HCT116 (cell line): ENCODE measurements around the gene CTCFL. TPM values are rescaled to one million over a fixed set of nuclear protein-coding genes. Genes with fewer than 3 reads are reported as not detected.

Experiments
- ATAC-seq: fragments of 200-7000 bp; cut with Tn5 transposase; 2 replicates; pipeline ENCODE4 v1.9.1; 2020; ENCODE audit warnings: mild to moderate bottlenecking, moderate library complexity
- BruUV-seq: library from RNA; stranded (reverse); fragments of 400-500 nt; replicated peaks from 2 replicates; lab custom pipeline; 2021; lab: Mats Ljungman, UMichigan
- CTCF ChIA-PET: fragments of 300-600 bp; sonication (Branson Sonifier 250); formaldehyde crosslinking; loops from one replicate; lab custom pipeline; 2021; ENCODE audit warnings: antibody characterized with exemption; lab: Charles Lee
- POLR2A ChIA-PET: fragments of 300-600, 350-600 bp; sonication (Branson Sonifier 250); formaldehyde crosslinking; loops from one replicate; lab custom pipeline; 2021; ENCODE audit warnings: antibody characterized with exemption; lab: Charles Lee
- RAD21 ChIA-PET, 2 experiments: fragments of 300-600 bp; sonication (Branson Sonifier 250); formaldehyde crosslinking; loops; one replicate each; lab custom pipeline; 2023; ENCODE audit warnings: low total read pairs in 2 of 2; ENCODE audit not compliant: uncharacterized antibody in 2 of 2, unreplicated experiment in 2 of 2, low non-redundant PET in 1 of 2; lab: Charles Lee
- DNase-seq: peaks from one replicate; pipeline ENCODE4 v3.0.0-alpha.2; 2010; ENCODE audit warnings: low read depth, low spot score
- H2AFZ ChIP-seq: fragments of 200-600 bp; shearing (Covaris generic), sonication (generic); 2 replicates; pipeline ENCODE4 v1.6.1; 2017; ENCODE audit warnings: low read depth, mixed run types, mixed read lengths, antibody characterized with exemption, low read length; ENCODE audit not compliant: poor library complexity, severe bottlenecking
- H3K27ac ChIP-seq: 2 replicates; pipeline ENCODE4 v1.5.1; 2012; ENCODE audit warnings: low read depth, low read length
- H3K27me3 ChIP-seq: fragments of 200-600 bp; sonication (generic); 2 replicates; pipeline ENCODE4 v1.6.1; 2016; ENCODE audit warnings: mixed run types, low read length, mixed read lengths; ENCODE audit not compliant: insufficient read depth
- H3K36me3 ChIP-seq, 2 experiments: fragments of 200-500 bp in 1 of 2; fragments of 200-600 bp in 1 of 2; sonication (Bioruptor generic) in 1 of 2; sonication (generic) in 1 of 2; 2 replicates each; pipeline versions ENCODE4 v1.5.1 to v1.6.1; 2014 to 2016; ENCODE audit warnings: low read length in 2 of 2, inconsistent platforms in 1 of 2, mixed read lengths in 1 of 2, mixed run types in 1 of 2; ENCODE audit not compliant: insufficient read depth in 2 of 2, control insufficient read depth in 1 of 2
- H3K4me1 ChIP-seq, 2 experiments: fragments of 200-600 bp in 1 of 2; sonication (generic) in 1 of 2; 2 replicates each; pipeline versions ENCODE4 v1.5.1 to v1.6.1; 2012 to 2017; ENCODE audit warnings: low read length in 2 of 2, inconsistent platforms in 1 of 2, mild to moderate bottlenecking in 1 of 2, mixed read lengths in 1 of 2, mixed run types in 1 of 2, moderate library complexity in 1 of 2; ENCODE audit not compliant: insufficient read depth in 2 of 2, control insufficient read depth in 1 of 2
- H3K4me2 ChIP-seq: fragments of 200-600 bp; sonication (generic); 2 replicates; pipeline ENCODE4 v1.6.1; 2017; ENCODE audit warnings: mixed run types, low read length, mixed read lengths
- H3K4me3 ChIP-seq, 2 experiments: fragments of 200-600 bp in 1 of 2; sonication (generic) in 1 of 2; replicated peaks in 1 of 2; 2 replicates each; pipeline ENCODE4 v1.5.1; 2011 to 2016; ENCODE audit warnings: low read length in 2 of 2, control low read depth in 1 of 2, low read depth in 1 of 2, mild to moderate bottlenecking in 1 of 2, mixed read lengths in 1 of 2, mixed run types in 1 of 2
- H3K79me2 ChIP-seq: fragments of 200-600 bp; sonication (generic); 2 replicates; pipeline ENCODE4 v1.6.1; 2017; ENCODE audit warnings: mild to moderate bottlenecking, mixed run types, low read length, moderate library complexity, mixed read lengths; ENCODE audit not compliant: insufficient read depth
- H3K9ac ChIP-seq: fragments of 200-600 bp; sonication (generic); 2 replicates; pipeline ENCODE4 v1.6.1; 2016; ENCODE audit warnings: low read length, mixed read lengths
- H3K9me2 ChIP-seq: fragments of 200-600 bp; sonication (generic), shearing (Covaris generic); 2 replicates; pipeline ENCODE4 v1.6.1; 2017; ENCODE audit warnings: mixed run types, mild to moderate bottlenecking, moderate library complexity; ENCODE audit not compliant: insufficient read depth
- H3K9me3 ChIP-seq, 2 experiments: fragments of 200-500 bp in 1 of 2; fragments of 200-600 bp in 1 of 2; sonication (Bioruptor generic) in 1 of 2; sonication (generic) in 1 of 2; 2 replicates each; pipeline ENCODE4 v1.6.1; 2014 to 2017; ENCODE audit warnings: low read length in 2 of 2, mixed read lengths in 2 of 2, inconsistent platforms in 1 of 2, low read depth in 1 of 2, mild to moderate bottlenecking in 1 of 2, mixed run types in 1 of 2, moderate library complexity in 1 of 2; ENCODE audit not compliant: control insufficient read depth in 1 of 2, insufficient read depth in 1 of 2
- H4K20me1 ChIP-seq: fragments of 200-600 bp; sonication (generic), shearing (Covaris generic); 2 replicates; pipeline ENCODE4 v1.6.1; 2017; ENCODE audit warnings: mixed run types, mild to moderate bottlenecking, moderate library complexity; ENCODE audit not compliant: insufficient read depth
- ATF3 ChIP-seq: IDR thresholded peaks from 2 replicates; pipeline ENCODE4 v1.6.1; 2012
- CTCF ChIP-seq, 3 experiments: fragments of 200-600 bp in 1 of 3; sonication (generic) in 1 of 3; IDR thresholded peaks in 2 of 3; conservative IDR thresholded peaks in 1 of 3; 2 replicates each; pipeline ENCODE4 v1.5.1; 2012 to 2017; ENCODE audit warnings: low read depth in 2 of 3, low read length in 2 of 3, antibody characterized with exemption in 1 of 3, borderline replicate concordance in 1 of 3, control low read depth in 1 of 3, mild to moderate bottlenecking in 1 of 3, mixed read lengths in 1 of 3, mixed run types in 1 of 3, moderate library complexity in 1 of 3; ENCODE audit not compliant: insufficient read depth in 1 of 3
- ELF1 ChIP-seq: IDR thresholded peaks from 2 replicates; pipeline ENCODE4 v1.6.1; 2012; ENCODE audit warnings: low read depth, borderline replicate concordance
- EZH2 ChIP-seq: fragments of 200-600 bp; sonication (generic); IDR thresholded peaks from 2 replicates; pipeline ENCODE4 v1.6.1; 2017; ENCODE audit warnings: antibody characterized with exemption, mixed run types
- JUND ChIP-seq: IDR thresholded peaks from 2 replicates; pipeline ENCODE4 v1.6.1; 2012
- SIN3A ChIP-seq: IDR thresholded peaks from 2 replicates; pipeline ENCODE4 v1.6.1; 2012; ENCODE audit warnings: low read depth
- SP1 ChIP-seq: IDR thresholded peaks from 2 replicates; pipeline ENCODE4 v1.6.1; 2012; ENCODE audit warnings: low read depth
- ZBTB33 ChIP-seq: IDR thresholded peaks from 2 replicates; pipeline ENCODE4 v1.6.1; 2011; ENCODE audit warnings: mild to moderate bottlenecking, low read length, moderate library complexity; ENCODE audit not compliant: insufficient replicate concordance; ENCODE audit errors: extremely low read depth
- ZFX ChIP-seq: fragments of 450-650 bp; IDR thresholded peaks from 2 replicates; pipeline ENCODE4 v1.6.1; 2017
- intact Hi-C: fragments of 100-400 bp; cut with micrococcal nuclease; formaldehyde crosslinking; loops from 2 replicates; pipeline ENCODE4 v1.10.0; 2022
- total RNA-seq: library from RNA; stranded (reverse); gene quantifications from one replicate; pipeline ENCODE4 v1.2.1, GENCODE V29; 2021; ENCODE audit not compliant: unreplicated experiment

Gene CTCFL
- total RNA-seq, 1 experiment from 2014 or later = 0.34 TPM

- no peaks in the 10 kb centered on the region for H3K79me2 ChIP-seq
- H3K27me3 ChIP-seq = no peaks in the 10 kb centered on the region
- no peak overlapping the region for H2AFZ ChIP-seq
- no peak overlapping the region for H3K27ac ChIP-seq
- POLR2A ChIA-PET = no interaction called here
- no TSS peak for BruUV-seq
- TF ChIP-seq SP1 (no peak), JUND (no peak), ZBTB33 (no peak), CTCF (IDR thresholded peaks at IDR 0.05 in 2 of 3, conservative IDR thresholded peaks at IDR 0.05 in 1 of 3; ENCODE audit: borderline replicate concordance in 1 of 3, insufficient read depth in 1 of 3, low read depth in 2 of 3, low read length in 2 of 3) (no peak), ATF3 (no peak), SIN3A (no peak), ELF1 (no peak), EZH2 (no peak), ZFX (no peak)
- TF ChIP-seq, all 23 proteins: peak for 0
- H4K20me1 ChIP-seq = no peaks in the 10 kb centered on the region
- DNase-seq (no peak), ATAC-seq (no peak)
- intact Hi-C loops = no loop called here
- ChIA-PET CTCF (no interaction called here), RAD21 (no interaction called here)
- no peaks in the 10 kb centered on the region for H3K36me3 ChIP-seq
- H3K9me2 ChIP-seq = no peaks in the 10 kb centered on the region
- H3K4me3 ChIP-seq = no peak overlapping the region
- H3K4me2 ChIP-seq = no peak overlapping the region
- peaks cover 6 to 7% of the 10 kb centered on the region in 2 experiments; a peak in 3 of 4 replicates for H3K4me1 ChIP-seq
- H3K9ac ChIP-seq = no peak overlapping the region
- no peaks in the 10 kb centered on the region for H3K9me3 ChIP-seq
Measured at GRCh38 chr20:57500235-57500634, 24.7 kb downstream of the CTCFL start.
